CD4-positive, alpha-beta T cell treated with Interferon alpha-2 for 1 hour (primary cell): ENCODE measurements around the gene CFAP68.
A peak's percentile ranks its signal among the peaks of the same experiment; 100 is the strongest.
"Not testable (repeated sequence)": the region's sequence is repeated elsewhere in the genome, so short reads cannot be mapped to it uniquely, and the experiment has no call there.

Experiments used
- DNase-seq, 2 donors: peaks; one replicate each; pipeline ENCODE4 v3.0.0-alpha.2; 2020 to 2022

Gene CFAP68

DNA sequence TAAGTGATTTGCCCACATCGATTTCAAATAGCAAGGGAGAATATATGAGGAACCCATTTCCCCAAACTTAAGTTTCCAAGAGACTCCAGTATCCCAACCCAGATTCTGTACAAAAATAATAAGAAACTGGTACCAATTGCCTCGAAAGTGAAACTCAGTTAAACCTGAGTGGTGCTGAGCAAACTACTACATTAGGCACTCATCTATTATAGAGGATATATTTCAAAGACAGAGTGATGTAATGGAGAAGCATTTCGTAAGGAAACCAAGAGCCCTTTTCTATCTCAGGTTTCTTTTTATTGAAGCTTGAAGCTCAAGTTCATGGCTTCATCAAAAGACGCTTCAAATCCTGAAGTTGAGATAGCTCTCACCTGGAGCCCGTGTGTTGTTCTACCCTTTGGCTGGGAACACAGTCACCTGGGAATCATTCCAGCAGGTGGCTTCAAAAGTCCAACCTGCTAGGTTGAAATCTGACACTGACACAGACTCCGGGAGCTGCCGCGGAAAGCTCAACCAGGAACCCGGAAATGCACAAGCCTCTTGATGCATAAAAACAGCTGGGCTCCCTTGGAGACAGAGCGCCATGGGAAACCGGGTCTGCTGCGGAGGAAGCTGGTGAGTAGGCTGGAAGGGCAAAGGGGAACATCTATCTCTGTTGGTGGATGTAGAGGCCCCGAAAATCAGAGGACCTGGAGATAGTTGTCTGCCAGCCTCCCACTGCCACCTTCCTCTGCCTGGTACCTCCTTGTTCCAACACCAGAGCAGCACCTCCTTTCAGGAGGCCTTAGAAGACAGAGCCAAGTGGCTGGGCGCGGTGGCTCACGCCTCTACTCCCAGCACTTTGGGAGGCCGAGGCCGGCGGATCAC lies 39.3 kb downstream of the CFAP68 start, which contains the start of gene C11orf52:
TSS of gene C11orf52 (plus strand) at position 524 of the 867 bp plus-strand sequence. CDS start at position 584, 60 bp downstream.
- DNase-seq: no peak

DNA sequence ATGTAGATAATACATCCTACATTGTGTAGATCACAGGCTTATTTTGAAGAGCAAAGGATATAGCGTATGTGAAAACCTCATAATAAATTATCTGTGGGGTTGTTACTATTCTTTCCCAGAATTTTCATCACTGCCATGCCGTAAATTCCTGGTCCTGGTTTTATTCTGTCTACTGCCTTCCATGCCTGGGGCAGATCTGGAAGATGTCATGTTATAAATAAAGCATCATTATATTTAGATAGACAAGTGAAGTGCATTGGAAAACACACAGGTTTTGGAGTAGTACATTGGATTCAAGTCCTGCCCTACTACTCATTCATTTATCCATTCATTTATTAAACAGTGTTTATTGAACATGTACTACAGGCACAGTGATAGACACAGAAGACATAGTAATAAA lies 41.6 kb downstream of the CFAP68 start:
- no peak for DNase-seq

DNA sequence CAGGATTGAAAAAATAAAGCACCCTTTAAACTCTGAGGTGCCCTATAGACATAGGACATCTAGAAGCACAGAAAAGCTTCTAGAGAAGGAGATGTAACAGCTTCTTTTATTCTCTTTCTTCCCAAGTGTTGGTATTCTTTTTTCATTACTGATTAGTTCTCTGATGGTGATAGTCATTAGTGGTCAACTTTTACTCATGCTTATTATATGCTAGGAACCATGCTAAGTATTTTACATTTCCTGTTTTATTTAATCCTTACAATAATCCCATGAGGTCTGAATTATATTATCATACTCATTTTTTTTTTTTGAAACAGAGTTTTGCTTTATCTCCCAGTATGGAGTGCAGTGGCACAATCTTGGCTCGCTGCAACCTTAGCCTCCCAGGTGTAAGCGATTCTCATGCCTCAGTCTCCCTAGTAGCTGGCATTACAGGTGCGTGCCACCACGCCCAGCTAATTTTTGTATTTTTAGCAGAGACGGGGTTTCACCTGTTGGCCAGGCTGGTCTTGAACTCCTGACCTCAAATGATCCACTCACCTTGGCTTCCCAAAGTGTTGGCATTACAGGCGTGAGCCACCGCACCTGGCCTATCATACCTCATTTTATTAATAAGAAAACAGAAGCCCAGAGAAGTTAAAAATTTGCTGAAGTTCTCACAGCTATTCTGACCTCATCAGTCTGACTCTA lies 42.3 kb downstream of the CFAP68 start:
- DNase-seq: no peak

DNA sequence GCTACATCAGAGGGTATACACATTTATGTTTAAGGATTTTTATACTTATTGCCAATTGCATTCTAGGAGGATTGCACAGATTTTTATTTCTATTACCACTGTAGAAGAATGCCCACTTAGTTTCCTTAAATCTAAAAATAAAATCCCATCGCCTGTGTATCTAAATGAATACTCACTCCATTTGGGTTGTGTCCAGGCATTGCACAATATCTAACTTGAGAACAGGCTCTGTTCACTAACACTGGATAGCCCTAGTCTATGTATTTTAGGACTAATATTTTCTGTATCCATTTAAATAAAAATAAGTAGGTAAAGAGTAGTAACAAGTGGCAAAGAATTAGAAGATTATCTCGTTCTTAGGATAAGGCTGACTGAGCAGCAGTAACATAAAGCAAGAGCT lies 43.5 kb downstream of the CFAP68 start:
- no peak for DNase-seq

DNA sequence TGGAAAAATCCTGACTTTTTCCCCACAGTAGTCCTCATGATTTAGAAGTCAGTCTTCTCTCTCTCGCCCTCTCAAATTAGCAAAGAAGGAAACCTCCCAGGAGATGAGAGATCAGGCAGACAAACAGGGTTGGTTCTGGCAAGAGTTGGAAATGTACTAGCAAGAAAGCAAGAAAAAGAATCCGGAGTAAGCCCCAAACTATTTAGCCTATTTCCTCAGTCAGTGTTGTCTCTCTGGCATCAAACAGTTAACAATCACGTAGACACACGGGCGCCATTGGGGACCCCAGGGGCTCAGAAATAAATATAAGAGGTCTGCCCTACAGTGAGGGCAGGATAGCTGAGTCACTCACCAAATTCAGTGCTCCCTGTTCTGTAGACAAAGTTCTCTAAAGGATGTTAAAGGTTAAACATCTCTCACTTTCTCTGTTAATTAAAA lies 44.0 kb downstream of the CFAP68 start:
- DNase-seq: no peak

DNA sequence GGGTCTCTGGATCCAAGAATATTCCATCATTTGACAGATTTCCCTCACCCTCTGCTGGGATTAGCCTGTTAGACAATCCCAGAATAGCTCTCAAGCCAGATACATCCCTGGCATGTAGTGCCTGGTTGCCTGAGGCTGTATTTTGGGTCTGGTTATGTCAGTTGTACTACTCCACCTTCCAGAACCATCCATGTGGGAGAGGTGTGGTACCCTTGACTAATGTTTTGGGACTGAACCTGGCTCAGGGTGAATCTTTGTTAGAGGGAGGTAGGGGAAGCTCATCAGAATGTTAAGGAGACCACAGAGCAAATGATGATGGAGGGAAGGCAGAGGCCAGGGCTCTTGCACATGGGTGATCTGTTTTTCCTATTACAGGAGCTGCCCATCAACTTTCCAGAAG lies 44.6 kb downstream of the CFAP68 start:
- DNase-seq: no peak

DNA sequence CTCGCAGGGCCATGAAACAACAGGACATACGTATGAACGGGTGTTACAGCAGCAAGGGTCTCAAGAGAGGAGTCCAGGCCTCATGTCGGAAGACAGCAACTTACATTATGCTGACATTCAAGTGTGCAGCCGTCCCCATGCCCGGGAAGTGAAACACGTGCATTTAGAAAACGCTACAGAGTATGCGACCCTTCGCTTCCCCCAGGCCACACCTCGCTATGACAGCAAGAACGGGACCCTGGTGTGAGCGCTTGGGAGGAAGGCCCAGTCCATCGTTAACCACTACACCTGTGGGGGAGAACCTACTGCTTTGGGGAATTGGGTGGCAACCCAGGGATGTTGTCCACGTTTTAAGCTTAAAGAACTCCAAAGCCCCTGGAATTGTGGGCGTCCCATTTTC lies 46.6 kb downstream of the CFAP68 start:
- no peak for DNase-seq

DNA sequence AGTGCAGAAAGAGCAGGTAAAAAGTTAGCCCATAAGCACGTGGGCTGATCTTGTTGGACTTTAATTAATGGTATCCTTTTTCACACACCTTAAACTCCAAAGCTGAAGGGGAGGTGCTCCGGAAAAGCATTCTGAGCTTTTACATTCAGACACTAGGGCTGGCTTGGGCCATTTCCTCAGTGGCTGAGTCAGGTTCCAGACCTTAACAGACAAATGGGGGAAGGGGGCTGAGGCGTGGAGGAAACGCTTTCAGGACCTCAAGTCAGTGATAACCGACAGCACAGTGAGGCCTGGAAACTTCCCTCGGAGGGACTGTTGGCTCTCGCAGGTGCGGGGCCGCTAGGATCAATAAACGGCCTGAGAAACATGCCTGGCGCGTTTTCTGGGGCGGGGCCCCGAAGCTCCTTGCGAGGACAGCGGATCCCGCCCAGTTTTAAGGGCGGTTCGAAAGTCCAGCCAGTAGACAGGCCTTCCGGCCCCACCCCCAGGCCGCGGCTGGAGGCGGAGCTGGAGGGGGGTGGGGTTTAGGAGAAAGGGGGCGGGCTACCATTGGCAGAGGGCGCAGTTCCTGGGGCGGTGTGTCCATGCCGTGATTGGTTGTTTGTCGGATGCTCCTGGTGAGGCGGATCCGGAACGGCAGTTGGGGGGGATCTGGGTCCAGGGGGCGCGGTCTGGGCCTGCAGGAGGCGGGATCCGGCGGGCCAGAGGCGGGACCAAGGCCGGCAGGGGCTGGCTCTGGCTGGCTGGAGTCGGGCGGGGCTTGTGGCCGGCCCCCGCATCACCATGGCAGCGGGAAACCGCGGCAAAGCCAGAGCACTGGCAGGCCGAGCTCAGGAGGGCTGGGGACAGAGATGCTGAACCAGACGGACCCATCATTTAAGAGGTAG lies 47.4 kb downstream of the CFAP68 start:
- peak; percentile 97 to 99 for DNase-seq

DNA sequence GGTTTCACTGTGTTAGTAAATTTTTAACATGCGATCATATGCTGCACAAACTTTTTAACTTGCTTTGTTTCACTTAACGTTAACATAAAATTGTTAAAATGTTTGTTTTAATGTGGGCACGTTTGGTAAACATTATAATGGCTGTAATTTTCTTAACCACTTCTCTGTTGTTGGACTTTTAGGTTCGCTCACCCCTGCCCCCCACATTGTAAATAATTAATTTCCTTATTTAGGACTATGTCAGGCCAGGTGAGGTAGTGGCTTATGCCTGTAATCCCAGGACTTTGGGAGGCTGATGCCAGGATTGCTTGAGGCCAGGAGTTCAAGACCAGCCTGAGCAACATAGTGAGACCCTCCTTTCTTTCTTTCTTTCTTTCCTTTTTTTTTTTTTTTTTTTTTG lies 51.1 kb downstream of the CFAP68 start:
- no peak for DNase-seq

GRCh38 chr11:111932611-111932950 lies 53.2 kb downstream of the CFAP68 start:
- DNase-seq: no peak

DNA sequence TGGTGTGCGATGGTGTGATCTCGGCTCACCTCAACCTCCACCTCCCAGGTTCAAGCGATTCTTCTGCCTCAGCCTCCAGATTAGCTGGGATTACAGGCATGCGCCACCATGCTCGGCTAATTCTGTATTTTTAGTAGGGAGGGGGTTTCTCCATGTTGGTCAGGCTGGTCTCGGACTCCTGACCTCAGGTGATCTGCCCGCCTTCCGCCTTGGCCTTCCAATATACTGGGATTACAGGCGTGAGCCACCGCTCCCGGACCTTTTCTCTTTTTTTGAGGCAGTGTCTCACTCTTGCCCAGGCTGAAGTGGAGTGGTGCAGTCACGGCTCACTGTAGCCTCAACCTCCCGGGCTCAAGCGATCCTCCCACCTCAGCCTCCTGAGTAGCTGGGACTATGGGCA lies 53.8 kb downstream of the CFAP68 start:
- not testable (repeated sequence) for DNase-seq

GRCh38 chr11:111933872-111934271 lies 54.5 kb downstream of the CFAP68 start:
- DNase-seq: no peak

GRCh38 chr11:111934306-111934705 lies 55.0 kb downstream of the CFAP68 start:
- DNase-seq: no peak
